Occipital lobe (tissue), 2 donors: ENCODE data around the gene U2SURP. TPM values are rescaled to one million over a fixed set of nuclear protein-coding genes. Genes with fewer than 3 reads are reported as not detected.
"Not testable (repeated sequence)": the region's sequence is repeated elsewhere in the genome, so short reads cannot be mapped to it uniquely, and the experiment has no call there.

Experiments
- DNase-seq: peaks from one replicate; lab custom pipeline; 2025; lab: John Stamatoyannopoulos, UW
- total RNA-seq: library from RNA; depleted of rRNA; stranded (reverse); fragments of >200 nt; gene quantifications from one replicate; pipeline ENCODE4 v1.2.3, GENCODE V29; 2014

The U2SURP gene
- total RNA-seq, 1 donor from 2014 or later, result 160 TPM

GRCh38 chr3:142976621-142977398, 24.6 kb upstream of the U2SURP start:
- peak; percentile 28 for DNase-seq

- no peak for DNase-seq
Observed at GRCh38 chr3:142977399-142977728, 24.0 kb upstream of the U2SURP start.

DNA sequence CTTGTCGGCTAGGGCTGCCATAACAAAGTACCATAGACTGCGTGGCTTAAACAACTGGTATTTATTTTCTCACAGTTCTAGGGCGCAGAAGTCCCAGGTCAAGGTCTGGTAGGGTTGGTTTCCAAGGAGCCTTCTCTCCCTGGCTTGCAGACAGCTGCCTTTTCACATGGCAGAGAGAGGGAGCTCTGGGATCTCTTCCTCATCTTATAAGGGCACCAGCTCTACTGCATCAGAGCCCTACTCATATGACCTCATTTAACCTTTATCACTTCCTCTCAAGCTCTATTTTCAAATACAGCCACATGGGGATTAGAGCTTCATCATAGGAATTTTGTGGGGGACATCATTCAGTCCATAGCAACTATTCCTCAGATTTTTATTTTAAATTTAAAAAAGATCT, 20.3 kb upstream of the U2SURP start:
- no peak for DNase-seq

DNA sequence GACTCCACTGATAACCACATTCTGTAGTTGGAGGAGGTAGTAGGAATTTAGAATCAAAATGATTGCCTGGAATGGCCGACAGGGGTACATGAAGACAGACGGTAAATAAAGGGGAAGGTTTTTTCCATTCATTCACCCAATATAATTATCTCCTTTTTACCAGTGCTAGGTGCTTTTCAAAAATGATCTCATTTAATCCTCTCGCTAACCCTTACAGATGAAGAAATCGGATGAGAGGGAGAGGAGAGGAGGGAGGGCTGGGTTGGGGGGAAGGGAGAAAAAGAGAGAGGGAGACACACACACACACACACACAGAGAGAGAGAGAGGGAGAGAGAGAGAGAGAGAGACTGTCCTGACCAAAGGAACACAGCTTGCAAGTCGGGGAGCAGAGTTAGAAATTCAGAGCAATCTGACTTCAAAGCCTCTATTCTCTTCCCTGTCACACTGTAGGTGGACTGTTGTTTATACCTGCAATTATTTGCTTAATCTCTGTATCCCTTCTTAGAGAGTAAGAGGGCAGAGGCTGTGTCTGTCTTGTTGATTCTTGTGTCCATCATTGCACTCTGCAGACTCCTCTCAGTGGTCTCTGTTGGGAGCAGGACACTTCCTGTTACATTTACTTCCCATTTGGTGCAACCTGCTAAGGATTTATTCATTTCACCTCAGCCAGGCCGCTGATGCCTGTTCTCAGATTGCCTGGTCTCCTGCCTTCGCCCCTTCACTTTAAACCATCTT, 19.2 kb upstream of the U2SURP start:
- DNase-seq, result no peak

GRCh38 chr3:142983318-142983717, 18.1 kb upstream of the U2SURP start:
- DNase-seq, result no peak

DNA sequence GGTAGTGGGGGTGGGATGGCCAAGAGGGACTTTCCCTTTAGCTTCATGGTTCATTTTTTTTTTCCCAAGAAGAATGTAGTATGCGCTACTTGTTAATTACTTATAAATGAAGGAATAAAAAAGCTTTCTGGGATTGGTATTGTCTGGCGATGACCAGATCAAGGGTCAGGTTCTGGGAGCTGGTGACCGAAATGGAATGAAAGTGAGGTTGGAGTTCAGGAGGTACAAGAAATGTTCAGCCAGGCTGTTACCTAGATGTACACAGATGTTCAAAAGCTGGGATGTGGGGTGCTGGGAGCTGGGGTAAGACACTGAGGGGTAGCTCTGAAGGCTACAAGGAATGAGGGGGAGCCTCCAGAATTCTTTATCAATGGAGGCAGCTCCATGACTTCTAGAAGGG, 17.1 kb upstream of the U2SURP start:
- no peak for DNase-seq

GRCh38 chr3:142987080-142987700, 14.2 kb upstream of the U2SURP start:
- no peak for DNase-seq

DNA sequence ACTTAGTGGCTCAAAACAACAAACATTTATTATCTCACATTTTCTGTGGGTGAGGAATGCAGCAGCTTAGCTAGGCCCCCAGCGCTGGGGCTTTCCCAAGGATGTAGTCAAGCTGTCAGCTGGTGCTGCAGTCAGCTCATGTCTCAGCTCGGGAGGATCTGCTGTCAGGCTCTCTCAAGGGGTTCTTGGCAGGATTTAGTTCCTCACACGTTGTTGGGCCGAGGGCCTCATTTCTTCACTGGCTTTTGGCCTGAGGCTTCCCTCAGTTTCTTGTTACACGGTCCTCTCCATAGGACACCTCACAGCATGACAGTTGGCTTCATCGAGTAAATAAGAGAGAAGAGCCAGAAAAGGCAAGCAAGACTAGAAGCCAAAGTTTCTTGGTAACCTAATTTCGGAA, 13.7 kb upstream of the U2SURP start:
- DNase-seq, result no peak

DNA sequence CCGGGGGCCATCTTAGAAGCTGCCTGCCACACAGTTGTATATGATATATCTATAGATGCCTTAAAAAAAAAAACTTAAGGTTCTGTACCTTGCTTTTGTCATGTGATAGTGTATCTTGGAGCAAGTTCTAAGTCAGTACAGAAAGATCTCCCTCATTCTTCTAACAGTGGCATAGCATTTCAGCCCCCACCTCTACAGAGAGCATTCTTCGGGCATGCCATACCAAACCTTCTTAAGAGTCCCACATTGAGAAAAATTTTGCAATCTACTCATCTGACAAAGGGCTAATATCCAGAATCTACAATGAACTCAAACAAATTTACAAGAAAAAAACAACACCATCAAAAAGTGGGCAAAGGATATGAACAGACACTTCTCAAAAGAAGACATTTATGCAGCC, 13.1 kb upstream of the U2SURP start:
- DNase-seq, result not testable (repeated sequence)

DNA sequence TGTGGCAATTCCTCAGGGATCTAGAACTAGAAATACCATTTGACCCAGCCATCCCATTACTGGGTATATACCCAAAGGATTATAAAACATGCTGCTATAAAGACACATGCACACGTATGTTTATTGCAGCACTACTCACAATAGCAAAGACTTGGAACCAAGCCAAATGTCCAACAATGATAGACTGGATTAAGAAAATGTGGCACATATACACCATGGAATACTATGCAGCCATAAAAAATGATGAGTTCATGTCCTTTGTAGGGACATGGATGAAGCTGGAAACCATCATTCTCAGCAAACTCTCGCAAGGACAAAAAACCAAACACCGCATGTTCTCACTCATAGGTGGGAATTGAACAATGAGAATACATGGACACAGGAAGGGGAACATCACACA, 12.5 kb upstream of the U2SURP start:
- not testable (repeated sequence) for DNase-seq

- no peak for DNase-seq
Observed at GRCh38 chr3:142990721-142991120, 10.6 kb upstream of the U2SURP start.

DNA sequence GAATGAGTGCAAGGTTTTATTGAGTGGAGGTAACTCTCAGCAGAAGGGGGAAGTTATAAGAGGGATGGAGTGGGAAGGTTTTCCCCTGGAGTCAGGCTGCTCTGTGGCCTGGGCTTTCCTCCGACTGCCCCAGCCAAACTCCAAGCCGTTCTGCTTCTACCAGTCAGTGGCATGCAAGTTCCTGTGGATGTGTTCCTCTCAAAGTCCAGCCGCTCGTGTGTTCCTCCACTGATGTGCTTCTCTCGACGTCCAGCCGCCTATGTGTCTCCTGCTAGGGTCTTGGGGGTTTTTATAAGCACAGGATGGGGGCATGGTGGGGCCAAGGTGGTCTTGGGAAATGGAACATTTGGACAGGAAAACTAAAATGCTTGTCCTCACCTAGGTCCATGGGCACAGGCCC, 9.0 kb upstream of the U2SURP start:
- no peak for DNase-seq

DNA sequence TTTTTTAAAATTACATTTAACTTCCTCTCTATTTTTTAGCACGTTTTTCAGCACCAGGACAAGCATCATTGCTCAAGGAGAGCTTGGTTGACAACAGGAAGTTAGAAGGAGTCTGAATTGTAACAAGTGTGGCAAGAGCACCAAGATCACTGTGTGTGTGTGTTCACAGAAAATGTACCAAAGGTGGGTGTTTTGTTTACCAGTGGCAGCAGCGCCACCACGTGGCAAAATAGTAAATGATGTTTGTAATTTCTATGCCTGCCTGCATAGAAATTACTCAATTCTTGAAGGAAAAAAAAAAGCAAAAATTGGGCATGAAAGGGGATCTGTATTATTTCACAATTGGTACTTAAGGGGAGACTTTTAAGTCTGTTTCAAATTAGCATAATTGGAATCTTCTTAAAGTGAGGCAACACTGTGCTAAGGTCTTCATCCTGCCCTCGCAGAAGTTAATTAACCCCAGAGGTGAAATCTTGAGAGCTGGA, 7.4 kb upstream of the U2SURP start:
- DNase-seq, result no peak

DNA sequence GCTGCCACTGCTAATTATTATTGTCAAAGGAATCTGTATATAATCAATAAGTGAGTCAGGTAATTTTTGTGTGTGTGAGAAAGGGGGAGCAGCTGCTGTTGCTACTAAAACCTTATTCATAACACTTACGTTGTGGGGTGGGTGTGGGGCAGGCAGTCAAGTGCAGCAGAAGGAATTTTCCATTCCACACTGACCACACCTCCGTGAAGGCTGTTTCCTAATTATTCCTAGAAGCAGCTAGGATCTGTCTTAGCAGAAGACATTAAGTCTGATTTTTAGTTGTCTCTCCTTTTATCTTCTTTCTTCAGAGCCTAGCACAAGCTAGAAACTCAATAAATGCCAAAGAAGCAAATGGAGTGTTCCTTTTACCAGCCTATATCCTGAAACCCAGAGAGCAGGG, 4.0 kb upstream of the U2SURP start:
- no peak for DNase-seq

- no peak for DNase-seq
Observed at GRCh38 chr3:142998439-142998838, 2.9 kb upstream of the U2SURP start.

- DNase-seq, result no peak
Observed at GRCh38 chr3:142999881-143000280, 1.5 kb upstream of the U2SURP start.

DNA sequence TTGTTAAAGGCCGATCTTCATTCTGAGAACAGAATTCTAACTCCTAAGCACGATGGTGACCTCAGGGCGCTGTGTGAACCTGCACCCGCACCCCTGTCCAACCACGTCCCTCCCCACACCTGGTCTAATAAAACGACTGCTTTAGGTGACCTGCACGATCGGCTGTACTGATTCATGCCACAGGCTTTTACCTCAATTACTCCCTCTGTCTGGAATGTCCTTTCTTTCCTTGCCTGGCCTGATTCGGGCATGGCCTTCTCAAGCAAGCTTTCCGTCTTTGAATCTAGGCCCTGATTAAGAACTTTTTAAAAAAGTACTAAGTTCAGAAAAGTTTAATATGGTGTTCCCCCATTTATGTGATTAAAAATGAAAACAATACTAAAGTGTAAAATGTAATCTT, 842 bp upstream of the U2SURP start:
- no peak for DNase-seq

- DNase-seq, result no peak
Observed at GRCh38 chr3:143001034-143001368, 369 bp upstream of the U2SURP start.

GRCh38 chr3:143002083-143002712, 828 bp downstream of the U2SURP start:
- DNase-seq, result no peak

- no peak for DNase-seq
Observed at GRCh38 chr3:143002727-143003126, 1.4 kb downstream of the U2SURP start.

GRCh38 chr3:143004823-143005222, 3.5 kb downstream of the U2SURP start:
- DNase-seq, result no peak

GRCh38 chr3:143010024-143010423, 8.7 kb downstream of the U2SURP start:
- no peak for DNase-seq
